G401.6 (cell line): ENCODE data around the gene NEK6.

ENCODE experiments used
- FAIRE-seq: peaks from 2 replicates; lab custom pipeline; 2012; peaks lifted over from hg19 to GRCh38; lab: Jason Lieb, UNC

The NEK6 gene

DNA sequence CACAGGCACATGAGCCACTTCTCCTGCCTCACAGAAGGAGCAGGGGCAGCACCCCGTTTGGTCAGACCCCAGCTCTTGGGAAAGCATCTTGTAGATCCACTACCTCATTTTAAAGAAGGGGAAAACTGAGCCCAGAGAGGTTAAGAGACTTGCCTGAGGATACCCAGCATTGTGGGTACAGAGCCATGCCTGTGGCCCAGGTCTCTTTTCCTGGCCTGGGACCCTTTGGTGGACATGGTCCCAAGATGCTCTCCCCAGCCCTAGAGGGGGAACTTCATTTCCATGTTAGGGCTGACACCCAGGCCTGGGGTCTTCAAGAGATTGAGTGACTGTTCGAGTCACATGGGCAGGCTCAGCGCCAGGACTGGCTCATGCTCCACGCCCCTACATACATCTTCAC lies 64.2 kb downstream of the NEK6 start:
- FAIRE-seq = no peak

- FAIRE-seq = no peak
These were observed 65.1 kb downstream of the NEK6 start for GRCh38 chr9:124322618-124323432.

- FAIRE-seq = no peak
These were observed 66.2 kb downstream of the NEK6 start for GRCh38 chr9:124323904-124324303.

DNA sequence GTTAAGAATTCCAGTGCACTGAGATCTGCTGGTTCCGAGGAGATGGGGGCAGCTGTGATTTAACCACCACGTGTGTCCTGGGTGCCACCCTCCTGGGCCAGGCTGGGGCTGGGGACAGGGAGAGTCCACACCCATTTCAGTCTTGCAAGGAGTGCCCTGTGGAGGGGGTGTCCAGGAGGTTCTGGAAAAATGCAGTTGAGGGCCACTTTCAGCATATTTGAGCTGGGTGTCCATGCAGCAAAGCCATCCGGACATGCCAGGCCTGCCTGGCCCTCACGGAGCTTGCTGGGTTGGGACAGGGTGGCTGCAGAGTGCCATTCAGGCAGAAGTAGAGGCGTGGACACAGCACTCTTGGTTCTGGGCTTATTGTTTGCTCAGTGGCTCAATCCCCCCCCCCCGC lies 68.1 kb downstream of the NEK6 start:
- FAIRE-seq = no peak

DNA sequence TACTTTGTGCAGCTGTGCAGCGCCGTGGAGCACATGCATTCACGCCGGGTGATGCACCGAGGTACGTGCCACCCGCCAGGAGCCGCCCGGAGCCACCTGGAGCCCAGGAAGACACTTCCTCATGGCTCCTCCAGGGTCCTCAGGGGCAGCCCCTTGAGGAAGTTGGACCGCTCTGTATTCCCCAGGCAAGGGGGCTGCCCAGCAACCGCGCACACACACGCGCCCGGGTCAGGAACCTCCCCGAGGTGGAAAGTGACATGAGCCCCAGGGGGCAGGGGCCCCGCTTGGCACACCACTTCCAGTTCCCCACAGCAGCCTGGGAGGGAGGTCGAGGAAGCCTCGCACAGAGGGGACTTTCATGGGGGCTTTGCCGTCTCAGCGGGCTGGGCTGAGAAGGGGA lies 68.6 kb downstream of the NEK6 start:
- FAIRE-seq = no peak

- FAIRE-seq = no peak
These were observed 69.7 kb downstream of the NEK6 start for GRCh38 chr9:124327491-124327890.

DNA sequence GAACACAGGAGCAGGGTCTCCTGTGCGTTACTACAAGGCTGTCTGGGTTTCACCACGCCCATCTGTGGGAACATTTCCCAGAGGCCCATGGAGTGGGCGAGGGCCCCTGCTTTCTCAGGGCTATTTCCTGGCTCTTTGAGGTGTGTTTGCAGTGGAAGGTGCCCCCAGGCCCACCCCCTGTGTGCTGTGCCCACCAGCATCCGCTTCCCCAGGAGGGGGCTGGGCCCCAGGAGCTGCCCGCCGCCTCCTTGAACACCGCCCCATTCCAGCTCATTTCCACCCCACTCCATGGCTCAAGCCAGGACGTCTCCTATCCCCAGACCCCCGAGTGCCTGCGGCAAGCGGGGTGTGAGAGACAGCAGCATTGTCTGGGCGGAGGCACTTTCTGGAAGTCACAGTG lies 70.5 kb downstream of the NEK6 start:
- FAIRE-seq = no peak

- FAIRE-seq = no peak
These were observed 71.5 kb downstream of the NEK6 start for GRCh38 chr9:124329206-124329792.

- FAIRE-seq = no peak
These were observed 72.4 kb downstream of the NEK6 start for GRCh38 chr9:124330011-124330697.

- no peak for FAIRE-seq
These were observed 73.8 kb downstream of the NEK6 start for GRCh38 chr9:124331580-124331979.

GRCh38 chr9:124332361-124333202 lies 74.8 kb downstream of the NEK6 start:
- FAIRE-seq = no peak

DNA sequence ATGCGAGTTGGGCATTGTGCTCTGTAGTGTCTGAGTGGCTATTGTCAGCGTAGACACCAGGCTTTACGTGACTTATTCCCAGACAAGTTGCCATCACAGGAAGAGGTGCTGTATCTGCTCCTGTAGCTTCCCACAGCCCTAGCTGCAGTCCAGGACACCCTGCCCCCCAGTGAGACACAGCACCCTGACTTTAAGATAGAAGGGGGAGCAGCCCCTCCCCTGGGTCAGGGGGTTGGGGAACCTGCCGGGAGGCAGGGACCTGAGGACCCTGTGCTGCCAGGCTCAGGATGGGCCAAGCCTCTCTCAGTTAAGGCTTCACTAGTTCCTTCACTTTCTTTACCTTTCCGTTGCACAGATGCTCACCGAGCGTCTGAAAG lies 75.4 kb downstream of the NEK6 start:
- no peak for FAIRE-seq

DNA sequence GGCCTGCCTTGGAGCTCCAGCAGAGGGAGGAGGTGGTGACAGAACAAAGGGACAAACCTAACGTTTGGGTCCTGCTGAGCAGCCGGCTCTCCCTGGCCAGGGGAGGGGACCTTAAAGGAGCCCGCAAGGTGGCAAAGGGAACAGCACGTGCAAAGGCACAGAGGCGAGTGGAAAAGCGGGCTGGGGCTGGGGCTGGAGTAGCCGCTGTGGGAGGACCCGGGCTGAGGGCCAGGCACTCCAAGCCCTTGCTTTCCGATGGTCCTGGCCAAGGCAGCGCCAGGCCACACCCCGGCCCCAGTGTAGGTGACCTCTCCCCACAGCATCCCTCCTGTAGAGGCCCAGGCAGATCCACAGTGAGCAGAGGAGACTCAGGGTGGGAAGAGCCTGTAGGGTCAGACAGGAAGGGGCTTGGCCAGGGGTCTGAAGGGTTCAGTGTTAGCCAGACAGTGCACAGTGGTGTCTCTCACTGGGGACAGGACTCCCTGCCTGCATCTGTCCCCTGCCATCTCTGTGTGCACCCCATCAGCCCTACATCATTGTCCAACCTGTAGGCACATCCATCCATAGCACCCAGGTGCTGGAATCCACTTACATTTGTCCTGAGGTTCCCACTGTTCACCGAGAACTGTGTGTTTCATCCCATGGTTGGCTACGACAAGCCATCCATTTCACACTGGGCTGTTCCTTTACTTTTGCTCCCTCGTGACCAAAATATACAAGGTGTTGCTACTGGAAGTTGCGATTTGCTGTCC lies 77.0 kb downstream of the NEK6 start:
- no peak for FAIRE-seq

DNA sequence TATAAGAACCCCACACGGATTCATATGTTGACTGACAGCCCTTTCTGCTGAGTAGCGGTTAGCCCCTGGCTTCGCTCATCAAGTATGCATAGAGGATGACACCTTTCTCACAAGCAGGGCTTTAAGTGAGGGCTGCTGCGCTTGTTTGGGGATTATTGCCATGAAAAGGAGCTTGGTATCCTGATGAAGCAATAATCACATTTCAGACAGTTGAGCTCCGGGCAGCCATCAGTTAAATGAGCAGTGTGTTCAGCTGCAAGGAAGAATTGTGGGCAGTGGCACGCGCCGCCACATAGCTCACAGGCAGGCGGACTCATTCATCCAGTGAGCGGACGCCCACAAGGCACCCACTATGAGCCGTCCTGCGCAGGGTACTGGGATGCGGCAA lies 77.6 kb downstream of the NEK6 start:
- FAIRE-seq = no peak

DNA sequence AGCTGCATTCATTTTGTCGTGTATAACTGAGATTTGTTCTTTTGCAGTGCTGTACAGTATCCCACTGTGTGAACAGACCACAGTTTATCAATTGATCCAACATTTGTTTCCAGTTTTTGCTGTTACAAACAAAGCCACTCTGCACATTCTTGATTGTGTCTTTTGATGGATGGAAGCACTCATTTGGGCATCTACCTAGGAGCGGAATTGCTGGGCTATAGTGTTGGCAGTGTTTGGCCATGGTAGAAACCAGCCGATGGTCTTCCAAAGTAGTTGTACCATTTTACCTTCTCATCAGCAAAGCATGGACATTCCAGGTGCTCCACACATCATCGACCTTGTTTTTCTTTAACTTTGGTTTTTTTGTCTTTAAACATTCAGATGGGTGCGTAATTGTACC lies 79.8 kb downstream of the NEK6 start:
- no peak for FAIRE-seq

DNA sequence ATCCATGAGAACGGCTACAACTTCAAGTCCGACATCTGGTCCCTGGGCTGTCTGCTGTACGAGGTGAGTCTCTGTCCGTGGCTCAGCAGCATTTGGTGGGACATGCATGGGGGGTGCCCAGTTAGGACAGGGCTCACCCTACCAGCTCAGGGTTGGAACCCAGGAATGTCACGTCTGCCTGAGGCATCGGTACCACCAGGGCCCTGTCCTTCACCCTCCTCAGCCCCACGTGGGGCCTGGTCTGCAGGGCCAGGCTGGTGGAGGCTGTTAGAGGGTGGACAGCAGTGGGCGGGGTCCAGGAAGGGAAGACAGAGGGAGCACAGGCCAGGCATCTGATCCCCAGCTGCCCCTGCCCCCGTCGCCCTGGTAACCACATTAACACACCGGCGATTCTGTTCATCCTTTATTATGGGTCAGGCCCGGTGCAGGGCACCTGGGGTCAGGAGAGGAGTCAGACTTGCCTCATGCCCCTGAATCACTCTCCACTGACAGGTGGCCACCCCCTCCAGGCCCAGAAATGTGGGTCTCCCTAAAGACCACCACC lies 81.9 kb downstream of the NEK6 start:
- no peak for FAIRE-seq

DNA sequence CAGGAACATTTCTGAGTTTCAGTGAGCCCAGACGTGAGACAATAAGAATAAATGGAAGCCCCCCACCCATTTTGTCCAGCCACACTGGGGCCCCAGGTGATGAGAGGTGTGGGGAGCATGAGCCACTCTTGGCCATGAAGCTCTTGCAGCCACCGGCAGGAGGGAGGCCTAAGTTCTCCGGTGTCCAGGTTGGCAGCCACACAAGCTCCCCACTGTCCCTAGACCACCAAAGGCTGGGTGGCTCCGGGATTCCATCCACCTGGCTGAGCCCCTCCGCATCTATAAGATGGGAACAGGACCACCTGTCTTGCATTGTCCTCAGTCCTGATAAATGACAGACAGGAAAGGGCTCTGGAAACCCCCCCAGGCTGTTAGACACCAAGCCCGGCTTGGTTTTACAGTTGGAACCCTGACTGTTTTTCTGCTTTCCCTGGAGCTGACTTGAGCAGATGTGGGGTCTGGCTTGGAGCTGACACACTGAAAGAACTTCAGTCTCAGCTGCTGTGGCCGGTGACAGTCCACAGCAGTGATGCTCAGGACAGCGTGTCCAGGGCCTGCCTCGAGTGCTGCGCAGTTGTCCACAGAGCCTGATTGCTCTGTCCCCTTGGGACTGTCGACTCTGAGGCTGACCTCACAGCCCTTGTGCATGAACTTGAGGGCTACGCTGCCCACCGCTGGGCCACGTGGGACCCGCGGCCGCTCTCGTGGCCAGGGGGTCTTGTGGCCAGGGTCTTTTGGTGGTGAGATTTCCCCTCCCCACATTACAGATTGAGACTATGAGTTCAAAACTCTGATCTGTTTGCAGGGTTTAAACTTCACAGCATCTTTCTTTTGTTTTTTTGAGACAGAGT lies 82.7 kb downstream of the NEK6 start:
- no peak for FAIRE-seq

DNA sequence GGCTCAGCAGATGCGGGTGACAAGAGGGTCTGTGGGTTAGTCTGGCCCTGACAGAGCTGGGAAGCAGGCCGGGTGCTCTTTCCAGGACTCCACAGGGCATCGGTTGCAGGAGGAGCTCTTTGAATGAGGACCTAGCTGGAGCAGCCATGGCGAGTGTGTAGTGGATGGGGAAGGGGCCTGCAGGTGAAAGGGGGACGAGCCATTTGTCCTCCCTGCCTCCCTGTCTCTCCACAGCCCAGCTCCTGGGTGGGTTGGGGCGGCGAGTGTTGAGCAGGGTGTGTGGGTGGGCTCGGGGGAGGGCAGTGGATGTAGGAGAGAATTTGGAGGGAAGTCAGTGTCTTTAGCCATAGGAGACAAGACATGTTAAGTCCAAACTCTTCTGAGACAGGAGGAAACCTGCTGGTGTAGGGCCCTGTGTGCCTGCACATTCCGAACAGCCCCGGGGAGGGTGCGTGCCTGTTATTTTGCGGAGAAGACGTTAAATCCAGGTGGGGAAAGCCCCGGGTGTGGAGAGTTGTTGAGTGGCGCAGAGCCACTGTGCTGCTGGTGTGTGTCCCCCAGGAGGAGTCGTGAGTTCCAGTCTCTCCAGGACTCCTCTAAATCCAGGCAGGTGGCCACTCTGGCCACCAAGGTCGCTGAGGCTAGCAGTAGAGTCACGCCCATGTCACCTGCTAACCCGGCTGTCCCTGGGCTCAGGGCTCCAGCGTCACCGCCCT lies 83.9 kb downstream of the NEK6 start:
- no peak for FAIRE-seq

- no peak for FAIRE-seq
These were observed 84.6 kb downstream of the NEK6 start for GRCh38 chr9:124342402-124342775.
